Cortex of kidney (tissue), 1 donor: ENCODE data around the gene PDE4B.

Source experiments
- DNase-seq: peaks from one replicate; lab custom pipeline; 2025; lab: John Stamatoyannopoulos, UW

Gene PDE4B

DNA sequence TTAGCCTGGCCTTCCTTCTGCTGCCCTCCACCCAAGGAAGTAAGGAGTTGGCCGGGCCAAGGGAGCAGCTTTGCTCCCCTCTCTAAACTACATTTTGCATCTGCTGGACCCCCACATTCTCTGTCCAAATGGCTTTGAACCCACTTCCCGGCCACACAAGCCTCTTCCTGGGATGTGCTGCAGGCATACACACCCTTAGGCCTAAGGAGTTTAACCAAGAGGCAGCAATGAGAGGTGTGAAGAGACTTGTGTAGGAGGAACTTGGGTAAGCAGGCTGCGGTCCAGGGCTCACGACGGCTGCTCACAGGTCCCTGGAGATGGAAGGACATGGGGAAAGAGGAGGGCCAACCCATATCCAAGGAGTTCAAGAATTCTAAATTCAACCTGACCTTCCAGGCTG, 544.6 kb downstream of the PDE4B start:
- no peak for DNase-seq

- DNase-seq, result no peak
These were observed 547.2 kb downstream of the PDE4B start for GRCh38 chr1:66339944-66340343.

DNA sequence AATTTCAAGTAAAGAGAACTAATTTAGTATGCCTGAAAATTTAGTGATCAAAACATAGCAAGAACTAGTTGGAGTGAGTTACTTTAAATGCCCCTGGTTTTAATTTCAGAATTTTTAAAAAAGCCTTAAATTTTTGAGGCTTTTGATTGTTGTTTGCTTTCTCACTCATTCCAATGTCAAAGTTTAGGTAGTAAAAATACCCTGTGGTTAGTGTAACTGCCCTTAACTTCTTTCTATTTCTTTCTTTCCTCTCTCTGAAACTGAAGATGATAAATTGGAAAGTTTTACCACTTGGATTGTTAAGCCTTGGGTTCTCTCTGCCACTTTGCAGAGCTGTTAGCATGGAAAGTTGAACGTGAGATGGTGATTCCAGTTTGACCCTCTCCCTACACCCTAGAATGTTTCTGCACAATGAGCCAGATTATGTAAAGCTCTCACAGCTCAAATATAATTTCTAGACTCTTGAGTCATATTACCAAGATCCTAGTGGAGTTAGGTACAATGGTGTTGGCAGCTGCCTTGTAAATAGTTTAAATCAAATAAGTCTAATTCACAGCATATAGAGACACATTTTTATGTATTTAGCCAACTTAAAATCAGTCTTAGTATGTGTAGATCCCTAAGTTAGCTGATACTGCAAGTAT, 548.9 kb downstream of the PDE4B start:
- no peak for DNase-seq

DNA sequence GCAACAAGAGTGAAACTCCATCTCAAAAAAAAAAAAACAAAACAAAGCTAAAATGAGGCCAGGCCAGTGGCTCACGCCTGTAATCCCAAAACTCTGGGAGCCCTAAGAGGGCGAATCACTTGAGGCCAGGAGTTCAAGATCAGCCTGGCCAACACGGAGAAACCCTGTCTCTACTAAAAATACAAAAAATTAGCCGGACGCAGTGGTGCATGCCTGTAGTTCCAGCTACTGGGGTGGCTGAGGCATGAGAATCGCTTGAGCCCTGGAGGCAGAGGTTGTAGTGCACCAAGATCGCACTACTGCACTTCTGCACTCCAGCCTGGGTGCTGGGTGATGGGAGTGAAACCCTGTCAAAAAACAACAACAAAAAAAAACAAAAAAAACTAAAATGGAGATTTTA, 550.0 kb downstream of the PDE4B start:
- no peak for DNase-seq

DNA sequence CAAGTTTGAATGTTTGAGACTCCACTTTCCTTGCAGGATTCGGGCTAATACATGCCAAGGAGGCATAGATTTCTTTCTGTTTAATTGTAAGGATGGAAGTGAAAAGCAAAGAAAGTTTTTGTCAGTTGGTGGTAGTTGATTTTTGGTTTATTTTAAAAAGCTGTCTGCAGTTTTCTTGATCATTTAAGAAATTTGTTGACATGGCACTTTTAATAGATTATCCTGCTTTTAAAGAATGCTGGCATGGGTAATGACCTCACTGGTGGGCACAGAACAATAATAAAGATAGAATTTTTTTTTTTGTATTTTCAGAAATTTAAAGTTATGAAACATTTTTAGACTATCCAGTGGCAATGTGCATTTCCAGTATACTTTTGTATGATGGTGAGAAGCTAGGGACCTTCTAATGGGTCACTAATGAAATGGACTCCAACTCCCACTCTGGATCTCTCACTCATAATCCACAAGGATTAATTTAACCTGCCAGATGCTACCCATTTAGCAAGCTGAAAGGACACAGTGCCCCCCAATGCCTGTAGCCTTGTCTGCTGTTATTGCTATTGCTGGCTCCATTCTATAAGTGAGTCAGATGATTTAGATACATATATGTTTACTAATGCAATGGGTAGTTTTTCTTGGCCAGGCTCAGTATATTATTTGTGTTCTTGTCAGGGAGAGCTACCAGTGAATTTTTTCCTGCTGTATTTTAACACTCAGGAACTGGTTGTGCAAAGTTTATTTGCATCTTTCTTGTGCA, 551.1 kb downstream of the PDE4B start:
- no peak for DNase-seq

DNA sequence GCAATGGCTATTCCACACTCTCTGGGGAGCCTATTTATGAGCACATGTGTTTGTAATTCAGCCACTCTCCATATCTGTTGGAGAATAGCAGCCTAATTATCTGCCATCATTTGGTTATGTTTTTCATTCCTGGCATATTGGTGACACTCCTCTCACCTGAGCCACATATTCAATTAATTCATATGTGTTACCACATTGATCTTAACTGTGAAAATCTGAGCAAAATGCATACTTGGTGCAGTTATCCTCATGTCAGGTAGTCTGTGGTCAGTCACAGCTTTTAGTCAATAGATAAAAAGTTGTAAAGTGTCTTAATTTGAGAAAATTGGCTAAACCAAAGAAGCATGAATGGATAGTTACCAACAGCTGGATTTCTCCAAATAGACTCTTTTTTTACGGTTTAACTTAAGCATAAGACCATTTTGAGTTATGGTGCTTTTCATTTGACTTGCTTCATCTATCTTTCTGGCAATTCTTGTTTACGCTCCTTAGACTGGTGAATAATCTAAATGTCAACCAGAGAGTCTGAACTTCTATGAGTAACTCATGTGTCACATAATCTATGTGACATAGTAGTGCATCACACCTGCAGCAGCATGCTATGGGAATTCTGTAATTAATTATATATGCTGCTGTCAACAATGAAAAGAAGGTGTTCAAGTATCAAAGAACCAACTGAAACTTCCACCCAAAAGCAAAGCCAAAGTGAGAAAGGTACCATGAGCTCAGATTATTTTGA, 553.5 kb downstream of the PDE4B start:
- DNase-seq, result no peak

- DNase-seq, result no peak
These were observed 554.2 kb downstream of the PDE4B start for GRCh38 chr1:66346873-66347272.

DNA sequence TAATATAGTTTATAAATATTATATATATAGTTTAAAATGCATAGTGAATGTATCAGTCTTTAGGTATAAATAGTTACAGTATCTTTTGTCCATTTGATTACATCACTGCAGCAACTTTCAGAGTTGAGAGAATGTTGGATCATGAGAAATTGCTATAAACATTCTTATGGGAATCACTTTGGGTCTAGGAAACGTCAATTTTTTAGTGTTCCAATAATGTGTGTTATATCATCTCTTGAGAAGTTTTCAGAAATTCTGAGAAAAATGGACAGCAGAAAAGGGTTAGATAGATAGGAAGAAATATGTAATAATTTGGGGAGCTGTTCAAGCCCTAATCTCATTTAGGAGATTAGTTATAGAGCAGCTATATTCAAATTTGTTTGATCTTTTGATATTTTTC, 556.1 kb downstream of the PDE4B start:
- no peak for DNase-seq

DNA sequence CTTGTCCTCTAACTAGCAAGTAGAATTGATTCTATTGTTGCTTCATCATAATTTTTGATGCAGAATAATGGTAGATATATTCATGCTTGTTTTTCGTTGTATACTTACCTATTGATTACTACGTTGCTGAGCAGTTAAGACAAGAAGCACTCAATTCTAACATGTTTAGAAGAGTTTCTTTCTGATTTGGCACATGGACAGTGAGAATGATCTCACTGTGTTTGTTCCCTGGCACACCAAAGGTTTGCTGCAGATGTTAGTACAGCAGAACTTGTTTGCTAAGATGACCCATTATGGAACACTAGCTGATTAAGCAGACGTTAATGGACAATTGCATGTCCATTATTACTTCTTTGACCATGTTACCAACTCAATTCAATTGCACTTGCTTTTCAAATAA, 556.5 kb downstream of the PDE4B start:
- DNase-seq, result no peak

DNA sequence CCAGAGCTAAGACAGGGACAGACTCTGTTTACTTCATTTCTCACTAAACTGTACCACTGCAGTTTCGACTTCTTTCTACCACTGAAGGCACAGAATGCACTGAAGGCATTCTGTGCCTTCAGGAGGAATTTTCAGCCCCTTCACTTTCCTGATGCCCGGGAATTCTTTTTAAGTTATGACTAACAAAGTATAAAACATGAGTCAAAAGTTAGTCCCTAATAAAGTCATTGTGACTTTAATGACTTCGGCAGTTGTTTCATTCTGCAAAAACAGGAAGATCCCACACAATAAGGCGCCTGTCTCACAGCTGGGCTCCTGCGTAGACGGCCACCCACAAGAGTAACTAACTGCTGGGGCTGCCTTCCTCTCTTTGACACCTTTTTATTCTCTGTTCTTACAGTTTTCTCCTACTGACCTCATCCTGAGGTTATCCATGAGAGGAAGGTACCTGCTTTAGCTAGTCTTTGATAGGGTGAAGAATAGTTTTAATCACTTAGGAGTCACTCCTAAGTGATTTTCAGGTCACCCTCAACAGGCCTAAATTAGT, 557.4 kb downstream of the PDE4B start:
- no peak for DNase-seq

DNA sequence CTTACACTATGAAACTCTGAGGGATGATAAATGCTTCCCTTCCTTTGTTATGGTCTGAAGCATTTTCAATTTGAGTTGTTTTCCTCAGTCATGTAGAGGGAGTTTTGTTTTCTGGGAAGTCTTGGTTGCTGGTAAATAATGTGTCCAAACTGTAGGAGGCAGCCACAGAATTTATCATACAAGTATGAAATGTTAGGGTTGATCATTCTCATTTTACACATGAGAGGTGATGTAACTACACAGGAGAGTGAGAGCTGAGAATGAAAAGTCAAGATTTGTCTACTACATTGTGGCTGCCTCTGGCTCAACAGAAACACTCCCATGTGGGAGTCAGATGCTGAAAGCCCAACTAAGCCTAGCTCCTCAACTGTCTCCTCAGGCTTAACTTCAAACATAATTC, 558.8 kb downstream of the PDE4B start:
- DNase-seq, result no peak

- DNase-seq, result no peak
These were observed 559.2 kb downstream of the PDE4B start for GRCh38 chr1:66351913-66352312.

DNA sequence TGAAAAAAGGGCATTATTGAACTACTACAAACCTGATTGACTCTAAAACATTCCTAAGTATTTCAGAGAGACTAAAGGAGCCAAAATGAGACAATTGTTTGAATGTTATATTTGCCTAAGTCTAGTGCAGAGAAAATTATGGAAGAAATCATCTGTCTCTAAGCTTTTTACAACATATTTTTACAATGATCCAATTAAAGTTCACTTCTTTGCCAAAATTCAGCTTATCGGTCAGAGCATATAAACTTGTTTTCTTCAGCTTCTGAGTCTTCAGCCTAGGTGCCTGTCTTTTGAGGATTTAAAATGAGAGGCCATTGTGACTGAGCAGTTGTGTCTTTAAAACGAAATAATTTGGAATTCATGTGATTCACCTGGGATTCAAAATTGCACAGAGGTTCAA, 560.1 kb downstream of the PDE4B start:
- DNase-seq, result no peak

GRCh38 chr1:66353257-66353656, 560.6 kb downstream of the PDE4B start:
- DNase-seq, result no peak

GRCh38 chr1:66354311-66355201, 561.9 kb downstream of the PDE4B start:
- DNase-seq, result no peak

GRCh38 chr1:66355756-66356155, 563.1 kb downstream of the PDE4B start:
- no peak for DNase-seq

DNA sequence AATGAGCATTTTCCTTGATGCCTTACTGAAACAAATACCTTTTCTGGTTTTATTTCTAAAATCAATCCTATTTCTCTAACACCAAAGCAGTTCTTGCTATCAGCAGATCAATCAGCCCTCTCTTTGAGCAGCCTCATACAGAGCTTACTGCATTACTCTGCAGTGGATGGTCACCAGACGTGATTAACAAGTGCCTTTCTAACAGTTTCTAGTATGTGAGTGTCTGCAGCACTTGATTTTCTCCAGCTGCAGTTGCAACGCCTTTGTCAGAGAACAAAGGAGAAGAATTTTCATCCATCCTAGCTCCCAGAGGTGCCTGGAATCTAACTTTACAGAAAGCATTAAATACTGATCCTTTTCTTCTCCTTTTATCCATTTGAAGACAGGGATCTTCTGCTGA, 563.9 kb downstream of the PDE4B start:
- no peak for DNase-seq

DNA sequence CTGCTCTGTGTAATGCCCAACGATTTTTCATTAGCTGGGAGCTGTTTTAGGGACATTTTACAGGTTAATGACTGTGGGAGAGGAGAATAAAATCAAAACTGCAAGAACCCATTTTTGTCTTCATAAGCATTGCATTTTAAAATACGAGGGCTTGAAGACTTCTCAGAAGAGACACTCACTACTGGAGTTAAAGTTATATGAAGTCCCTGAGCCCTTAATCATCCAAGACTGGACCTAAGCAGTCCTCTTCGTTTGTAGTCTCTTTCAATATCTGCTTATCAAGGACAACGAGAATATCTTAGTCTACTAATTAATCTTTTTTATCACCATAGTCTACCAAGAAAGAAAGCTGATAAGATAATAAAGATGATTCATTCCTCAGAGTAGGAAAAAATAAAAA, 564.3 kb downstream of the PDE4B start:
- DNase-seq, result no peak

DNA sequence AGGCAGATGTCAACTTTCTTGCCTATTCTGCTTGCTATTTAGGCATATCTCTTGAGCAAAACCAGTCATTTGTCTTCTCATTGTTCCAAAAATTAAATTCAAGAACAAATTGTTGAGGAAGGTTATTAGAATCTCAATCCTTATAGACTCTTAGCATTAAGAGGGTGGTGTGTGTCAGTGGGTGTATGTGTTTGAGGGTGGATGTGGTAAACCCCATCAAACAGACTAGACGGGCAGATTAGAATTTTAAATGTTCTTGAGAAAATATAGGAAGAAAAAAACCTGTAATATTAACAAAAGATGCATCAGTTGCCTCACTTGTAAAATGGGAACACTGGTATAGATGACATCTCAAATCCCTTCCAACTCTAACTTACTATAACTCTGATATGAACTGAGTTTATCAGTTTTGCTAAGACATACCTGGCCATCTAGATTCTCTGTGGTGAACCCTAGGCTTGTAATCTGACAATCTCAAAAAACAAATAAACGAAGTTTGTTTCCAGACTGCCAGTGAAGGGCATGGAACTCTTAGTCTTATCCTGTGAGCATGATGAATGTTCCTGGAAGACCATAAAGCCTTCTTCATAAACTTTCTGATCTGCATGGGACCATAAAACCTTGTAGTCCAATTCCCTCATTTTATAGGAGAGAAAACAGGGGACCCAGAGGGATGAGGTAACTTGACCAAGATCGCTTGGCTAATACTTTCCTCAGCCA, 564.9 kb downstream of the PDE4B start:
- no peak for DNase-seq

GRCh38 chr1:66359269-66359668, 566.6 kb downstream of the PDE4B start:
- no peak for DNase-seq

GRCh38 chr1:66359815-66360214, 567.1 kb downstream of the PDE4B start:
- no peak for DNase-seq
